ENCODE results near the gene JSRP1.

DNA sequence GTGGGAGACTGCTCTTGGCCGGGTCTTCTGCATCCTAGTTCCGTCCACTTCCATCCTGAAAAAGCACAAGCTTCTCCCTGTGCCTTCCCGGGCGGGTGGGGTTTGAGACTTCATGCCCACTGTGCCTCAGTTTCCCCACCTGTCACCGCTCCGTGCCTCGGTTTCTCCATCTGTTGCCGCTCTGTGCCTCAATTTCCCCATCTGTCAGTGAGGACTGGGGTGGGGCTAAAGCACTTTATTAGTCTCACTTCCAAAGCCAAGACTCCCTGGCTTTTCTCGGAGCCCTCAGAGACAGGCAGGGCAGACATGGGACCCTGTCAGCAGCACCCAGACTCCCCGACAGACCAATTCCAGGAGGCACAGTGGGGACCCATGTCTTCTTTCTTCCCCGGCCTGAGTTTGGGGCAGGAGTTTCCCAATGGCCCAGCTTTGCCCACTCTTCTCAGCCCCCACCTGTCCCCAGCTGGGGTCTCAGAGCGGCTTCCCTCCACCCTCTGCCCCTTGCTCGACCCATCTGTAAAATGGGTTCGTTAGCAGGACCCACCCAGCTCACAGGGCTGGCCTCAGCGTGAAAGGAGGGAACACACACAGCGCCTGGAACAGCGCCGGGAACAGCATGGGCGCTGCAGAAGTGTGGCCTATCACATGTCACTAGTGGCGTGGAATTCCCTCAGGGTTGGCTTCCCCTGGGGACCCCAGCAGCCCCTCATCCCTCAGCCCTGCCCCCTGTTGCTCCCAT lies 30.4 kb upstream of the JSRP1 start:
- TF ChIP-seq CTCF (IDR thresholded peaks at IDR 0.05; ENCODE audit: low read length), result no peak
- TF ChIP-seq EZH2 (IDR thresholded peaks at IDR 0.05; ENCODE audit: borderline replicate concordance, low read length), result no peak

Measured in OCI-LY1 (cell line).